Liver (tissue), 9 donors: ENCODE data around the gene MACROD1. TPM values are rescaled to one million over a fixed set of nuclear protein-coding genes. Genes with fewer than 3 reads are reported as not detected.
A peak's percentile ranks its signal among the peaks of the same experiment; 100 is the strongest.

Experiments
- DNase-seq: peaks from one replicate; pipeline ENCODE4 v3.0.0-alpha.2; 2017; ENCODE audit warnings: low spot score
- H3K27ac ChIP-seq, 2 donors: one replicate each; pipeline ENCODE4 v1.7.0; 2013; ENCODE audit warnings: inconsistent platforms in 2 of 2, low read length in 2 of 2, control low read depth in 1 of 2, low read depth in 1 of 2, mild to moderate bottlenecking in 1 of 2
- H3K27me3 ChIP-seq, 4 donors: one replicate each; pipeline versions ENCODE4 v1.6.1 to v1.7.0; 2013; ENCODE audit warnings: low read length in 3 of 4, inconsistent platforms in 1 of 4, mild to moderate bottlenecking in 1 of 4, moderate library complexity in 1 of 4; ENCODE audit not compliant: control insufficient read depth in 4 of 4, insufficient read depth in 4 of 4
- H3K36me3 ChIP-seq, 4 donors: one replicate each; pipeline versions ENCODE4 v1.6.1 to v1.7.0; 2013; ENCODE audit warnings: low read length in 3 of 4, mild to moderate bottlenecking in 3 of 4, low read depth in 1 of 4, moderate library complexity in 1 of 4; ENCODE audit not compliant: control insufficient read depth in 4 of 4, insufficient read depth in 3 of 4
- H3K4me1 ChIP-seq, 4 donors: one replicate each; pipeline versions ENCODE4 v1.6.1 to v1.7.0; 2013; ENCODE audit warnings: low read length in 3 of 4, mild to moderate bottlenecking in 3 of 4, moderate library complexity in 1 of 4; ENCODE audit not compliant: control insufficient read depth in 4 of 4, insufficient read depth in 4 of 4
- H3K4me3 ChIP-seq, 3 donors: one replicate each; pipeline versions ENCODE4 v1.6.1 to v1.7.0; 2013; ENCODE audit warnings: low read length in 3 of 3, control low read depth in 1 of 3, low read depth in 1 of 3, mild to moderate bottlenecking in 1 of 3
- H3K9ac ChIP-seq, 2 donors: one replicate each; pipeline ENCODE4 v1.7.0; 2013; ENCODE audit warnings: low read length in 2 of 2, mild to moderate bottlenecking in 2 of 2, moderate library complexity in 2 of 2, control low read depth in 1 of 2, low read depth in 1 of 2
- H3K9me3 ChIP-seq, 4 donors: one replicate each; pipeline versions ENCODE4 v1.6.1 to v1.7.0; 2013; ENCODE audit warnings: low read length in 3 of 4; ENCODE audit not compliant: control insufficient read depth in 4 of 4
- CTCF ChIP-seq: fragments of 150-350 bp; IDR thresholded peaks from 2 replicates; pipeline ENCODE4 v1.5.1; 2017; ENCODE audit warnings: improper control_type of control experiment, low read depth, low read length; ENCODE audit not compliant: missing input control
- FOXA1 ChIP-seq: IDR thresholded peaks from 2 replicates; pipeline ENCODE4 v1.6.1; 2016; ENCODE audit warnings: antibody characterized with exemption
- FOXA2 ChIP-seq: IDR thresholded peaks from 2 replicates; pipeline ENCODE4 v1.6.1; 2016; ENCODE audit warnings: antibody characterized with exemption
- GABPA ChIP-seq, 2 donors: IDR thresholded peaks in 1 of 2; conservative IDR thresholded peaks in 1 of 2; 2 replicates each; pipeline ENCODE4 v1.6.1; 2016; ENCODE audit warnings: antibody characterized with exemption in 2 of 2, mild to moderate bottlenecking in 1 of 2, moderate library complexity in 1 of 2
- HNF4G ChIP-seq: IDR thresholded peaks from 2 replicates; pipeline ENCODE4 v1.6.1; 2016; ENCODE audit warnings: antibody characterized with exemption
- JUND ChIP-seq, 2 donors: IDR thresholded peaks; 2 replicates each; pipeline ENCODE4 v1.6.1; 2016; ENCODE audit warnings: antibody characterized with exemption in 2 of 2
- MAX ChIP-seq: IDR thresholded peaks from 2 replicates; pipeline ENCODE4 v1.6.1; 2016; ENCODE audit warnings: antibody characterized with exemption
- NR2F2 ChIP-seq: IDR thresholded peaks from 2 replicates; pipeline ENCODE4 v1.6.1; 2016; ENCODE audit warnings: antibody characterized with exemption
- RAD21 ChIP-seq, 2 donors: IDR thresholded peaks; 2 replicates each; pipeline ENCODE4 v1.6.1; 2016; ENCODE audit warnings: antibody characterized with exemption in 2 of 2, mild to moderate bottlenecking in 2 of 2
- REST ChIP-seq: IDR thresholded peaks from 2 replicates; pipeline ENCODE4 v1.6.1; 2016; ENCODE audit warnings: antibody characterized with exemption, mild to moderate bottlenecking
- RXRA ChIP-seq, 2 donors: IDR thresholded peaks; 2 replicates each; pipeline ENCODE4 v1.6.1; 2017 to 2018; ENCODE audit warnings: antibody characterized with exemption in 2 of 2, mild to moderate bottlenecking in 1 of 2
- SP1 ChIP-seq: IDR thresholded peaks from 2 replicates; pipeline ENCODE4 v1.6.1; 2018; ENCODE audit warnings: antibody characterized with exemption, mild to moderate bottlenecking
- TAF1 ChIP-seq: conservative IDR thresholded peaks from 2 replicates; pipeline ENCODE4 v1.6.1; 2016; ENCODE audit warnings: antibody characterized with exemption, mild to moderate bottlenecking
- YY1 ChIP-seq: IDR thresholded peaks from 2 replicates; pipeline ENCODE4 v1.6.1; 2016; ENCODE audit warnings: antibody characterized with exemption, mild to moderate bottlenecking
- ZBTB33 ChIP-seq: IDR thresholded peaks from 2 replicates; pipeline ENCODE4 v1.6.1; 2016; ENCODE audit warnings: antibody characterized with exemption
- WGBS: extraction: QIAGEN DNeasy Blood & Tissue Kit; methylation state at CpG from one replicate; pipeline ENCODE4 v1.1.7; 2013; 5-methylcytosine and 5-hydroxymethylcytosine counted together
- polyA plus RNA-seq, 2 donors: library from polyadenylated mRNA; stranded (reverse) in 1 of 2; unstranded in 1 of 2; fragments of 200-250 nt in 1 of 2; fragments of >200 nt in 1 of 2; fragmentation: Nextera tagmentation in 1 of 2; extraction: Ambion mirVana in 1 of 2; gene quantifications; one replicate each; pipeline versions ENCODE4 v1.2.1 to v1.2.3, GENCODE V29; 2013 to 2015
- total RNA-seq, 2 donors: library from RNA; depleted of rRNA; stranded (reverse); fragments of >200 nt; gene quantifications; one replicate each; pipeline ENCODE4 v1.2.3, GENCODE V29; 2014
- donor health status: healthy.
- donor health status: healthy.
- donor health status: healthy.
- donor health status: healthy.
- donor health status: healthy.

Gene MACROD1
- total and polyA plus RNA-seq, 4 donors: 8.9 to 25.9 (median 13.1) TPM

GRCh38 chr11:63978551-63979239 is 187.2 kb downstream of the MACROD1 start:
- Histone ChIP-seq H3K4me1 (peaks cover 2 to 16% (median 13%) of the 10 kb centered on the region in 4 donors), H3K27ac (no peak overlapping the region), H3K9me3 (no peaks in the 10 kb centered on the region), H3K9ac (no peak overlapping the region), H3K4me3 (no peak overlapping the region), H3K36me3 (peaks cover 0 to 3% (median 0%) of the 10 kb centered on the region in 4 donors), H3K27me3 (no peaks in the 10 kb centered on the region)
- no peak for DNase-seq
- TF ChIP-seq RXRA (IDR thresholded peaks at IDR 0.05): no peak
- no peak for TF ChIP-seq GABPA (IDR thresholded peaks at IDR 0.05 in 1 of 2, conservative IDR thresholded peaks at IDR 0.05 in 1 of 2)
- TF ChIP-seq NR2F2: no peak
- no peak for TF ChIP-seq JUND (IDR thresholded peaks at IDR 0.05)
- TF ChIP-seq RAD21 (IDR thresholded peaks at IDR 0.05): no peak
- TF ChIP-seq REST: no peak
- TF ChIP-seq TAF1: no peak
- TF ChIP-seq FOXA1: no peak
- no peak for TF ChIP-seq ZBTB33
- no peak for TF ChIP-seq CTCF
- TF ChIP-seq YY1: no peak
- TF ChIP-seq FOXA2: no peak
- TF ChIP-seq SP1: no peak
- 89% methylated on average over 10 of the region's 10 CpGs for WGBS

GRCh38 chr11:63974259-63975143 is 191.4 kb downstream of the MACROD1 start, which contains the start of gene COX8A:
Gene COX8A, plus strand, starts transcription at chr11:63974620. Its CDS starts 61 bp downstream, at chr11:63974681.
- Histone ChIP-seq H3K9me3 (no peaks in the 10 kb centered on the region), H3K9ac (peak within 1 kb of the TSS; percentile 36 to 75), H3K4me3 (peak within 1 kb of the TSS; percentile 78 to 96 (median 91)), H3K27ac (peak within 1 kb of the TSS; percentile 83 to 91), H3K4me1 (peaks cover 2 to 16% (median 13%) of the 10 kb centered on the region in 4 donors), H3K36me3 (peaks cover 0 to 3% (median 0%) of the 10 kb centered on the region in 4 donors), H3K27me3 (no peaks in the 10 kb centered on the region)
- WGBS: under 1% methylated on average over 67 of the region's 67 CpGs
- peak; percentile 93 for DNase-seq
- TF ChIP-seq JUND (IDR thresholded peaks at IDR 0.05) (peak; percentile 33 to 48), ZBTB33 (no peak), TAF1 (no peak), MAX (peak; percentile 84), FOXA2 (no peak), RAD21 (IDR thresholded peaks at IDR 0.05) (peak in 1 of 2 donors; percentile 7), REST (peak; percentile 34), NR2F2 (peak; percentile 80), SP1 (peak; percentile 88), GABPA (IDR thresholded peaks at IDR 0.05 in 1 of 2, conservative IDR thresholded peaks at IDR 0.05 in 1 of 2) (peak; percentile 94 to 98), HNF4G (no peak)
